Activated CD8-positive, alpha-beta memory T cell treated with anti-CD3 and anti-CD28 coated beads for 1 hour (primary cell): ENCODE results near the gene STAT4.

Experiments used
- DNase-seq, 2 donors: peaks; one replicate each; pipeline ENCODE4 v3.0.0-alpha.2; 2020; ENCODE audit warnings: low read depth in 1 of 2; ENCODE audit errors: extremely low read depth in 1 of 2

The STAT4 gene

GRCh38 chr2:191051177-191051576, 99.6 kb downstream of the STAT4 start:
- DNase-seq: no peak

GRCh38 chr2:191050640-191050987, 100.2 kb downstream of the STAT4 start:
- DNase-seq: no peak

- no peak for DNase-seq
Observed at GRCh38 chr2:191049728-191050639, 100.8 kb downstream of the STAT4 start.

GRCh38 chr2:191048073-191048472, 102.7 kb downstream of the STAT4 start:
- no peak for DNase-seq

GRCh38 chr2:191045141-191045540, 105.7 kb downstream of the STAT4 start:
- DNase-seq: no peak

GRCh38 chr2:191043438-191043837, 107.4 kb downstream of the STAT4 start:
- DNase-seq: no peak

- DNase-seq: no peak
Observed at GRCh38 chr2:191041418-191042161, 109.2 kb downstream of the STAT4 start.

GRCh38 chr2:191039616-191040015, 111.2 kb downstream of the STAT4 start:
- no peak for DNase-seq

GRCh38 chr2:191038741-191039140, 112.1 kb downstream of the STAT4 start:
- DNase-seq: no peak

GRCh38 chr2:191038241-191038725, 112.5 kb downstream of the STAT4 start:
- DNase-seq: no peak

GRCh38 chr2:191037351-191037750, 113.4 kb downstream of the STAT4 start:
- no peak for DNase-seq

GRCh38 chr2:191036363-191036762, 114.4 kb downstream of the STAT4 start:
- DNase-seq: no peak

GRCh38 chr2:191032588-191033429, 118.0 kb downstream of the STAT4 start:
- DNase-seq: no peak

- DNase-seq: no peak
Observed at GRCh38 chr2:191031256-191031655, 119.5 kb downstream of the STAT4 start.

- no peak for DNase-seq
Observed at GRCh38 chr2:191030521-191031154, 120.2 kb downstream of the STAT4 start.

- no peak for DNase-seq
Observed at GRCh38 chr2:191029280-191029950, 121.4 kb downstream of the STAT4 start.

GRCh38 chr2:191026377-191026776, 124.4 kb downstream of the STAT4 start:
- no peak for DNase-seq

- DNase-seq: no peak
Observed at GRCh38 chr2:191025135-191025534, 125.7 kb downstream of the STAT4 start.

- DNase-seq: no peak
Observed at GRCh38 chr2:191023235-191023679, 127.5 kb downstream of the STAT4 start.
